CD4-positive, alpha-beta memory T cell (primary cell): ENCODE results near the gene PNMA8C. TPM values are rescaled to one million over a fixed set of nuclear protein-coding genes. Genes with fewer than 3 reads are reported as not detected.

ENCODE experiments used
- CTCF ChIA-PET: fragments of 350-600 bp; sonication (Branson Sonifier 250); formaldehyde crosslinking; loops from one replicate; lab custom pipeline; 2021; ENCODE audit warnings: inconsistent platforms; ENCODE audit not compliant: partially characterized antibody; lab: Charles Lee
- POLR2A ChIA-PET: fragments of 350-600 bp; sonication (Branson Sonifier 250); formaldehyde crosslinking; loops from one replicate; lab custom pipeline; 2021; ENCODE audit not compliant: partially characterized antibody; lab: Charles Lee
- DNase-seq, 5 donors: peaks; one replicate each; pipeline versions ENCODE4 v3.0.0 to v3.0.0-alpha.2; 2020 to 2022; ENCODE audit warnings: mixed read lengths in 1 of 5
- H3K27ac ChIP-seq: one replicate; pipeline ENCODE4 v1.7.0; 2013; ENCODE audit warnings: low read depth, low read length
- H3K27me3 ChIP-seq: 2 replicates; pipeline ENCODE4 v1.7.0; 2013; ENCODE audit warnings: mild to moderate bottlenecking, low read length, moderate library complexity; ENCODE audit not compliant: insufficient read depth
- H3K36me3 ChIP-seq: 2 replicates; pipeline ENCODE4 v1.7.0; 2013; ENCODE audit warnings: mild to moderate bottlenecking, low read length, moderate library complexity; ENCODE audit not compliant: insufficient read depth
- H3K4me1 ChIP-seq: 2 replicates; pipeline ENCODE4 v1.7.0; 2013; ENCODE audit warnings: mild to moderate bottlenecking, low read length, moderate library complexity; ENCODE audit not compliant: insufficient read depth
- H3K4me3 ChIP-seq, 2 donors: one replicate each; pipeline ENCODE4 v1.7.0; 2013; ENCODE audit warnings: low read length in 2 of 2, mild to moderate bottlenecking in 1 of 2
- H3K9me3 ChIP-seq, 2 donors: one replicate each; pipeline ENCODE4 v1.7.0; 2013; ENCODE audit warnings: low read length in 2 of 2, control low read depth in 1 of 2; ENCODE audit not compliant: control insufficient read depth in 1 of 2
- H3K27ac Mint-ChIP-seq, 7 donors: one replicate each; pipeline ENCODE4 v1.8.0; 2020 to 2021; ENCODE audit warnings: mixed read lengths in 7 of 7, mild to moderate bottlenecking in 6 of 7, inconsistent platforms in 3 of 7, moderate library complexity in 3 of 7
- H3K27me3 Mint-ChIP-seq, 2 donors: one replicate each; pipeline ENCODE4 v1.8.0; 2020 to 2021; ENCODE audit warnings: mixed read lengths in 2 of 2
- H3K36me3 Mint-ChIP-seq, 2 donors: one replicate each; pipeline ENCODE4 v1.8.0; 2020 to 2021; ENCODE audit warnings: mixed read lengths in 2 of 2, inconsistent platforms in 1 of 2, mild to moderate bottlenecking in 1 of 2
- H3K4me1 Mint-ChIP-seq, 4 donors: one replicate each; pipeline ENCODE4 v1.8.0; 2020 to 2021; ENCODE audit warnings: mixed read lengths in 4 of 4, mild to moderate bottlenecking in 1 of 4
- H3K4me3 Mint-ChIP-seq, 8 donors: one replicate each; pipeline ENCODE4 v1.8.0; 2020 to 2021; ENCODE audit warnings: mixed read lengths in 8 of 8, mild to moderate bottlenecking in 7 of 8, moderate library complexity in 6 of 8, inconsistent platforms in 3 of 8
- H3K9me3 Mint-ChIP-seq, 8 donors: one replicate each; pipeline ENCODE4 v1.8.0; 2020 to 2021; ENCODE audit warnings: mixed read lengths in 8 of 8, mild to moderate bottlenecking in 5 of 8, inconsistent platforms in 3 of 8, moderate library complexity in 1 of 8
- intact Hi-C: fragments of 100-400 bp; cut with micrococcal nuclease; formaldehyde crosslinking; loops from one replicate; pipeline ENCODE4 v1.15.1; 2023
- polyA plus RNA-seq, 2 donors: library from polyadenylated mRNA; unstranded; fragments of 300-500 nt; fragmentation: Illumina TruSeq; gene quantifications; one replicate each; pipeline ENCODE4 v1.2.3, GENCODE V29; 2021
- total RNA-seq, 2 experiments: library from RNA; stranded (reverse); gene quantifications; one replicate each; pipeline ENCODE4 v1.2.3, GENCODE V29; 2021

Gene PNMA8C
- total and polyA plus RNA-seq, 4 experiments from 2014 or later, result not detected

DNA sequence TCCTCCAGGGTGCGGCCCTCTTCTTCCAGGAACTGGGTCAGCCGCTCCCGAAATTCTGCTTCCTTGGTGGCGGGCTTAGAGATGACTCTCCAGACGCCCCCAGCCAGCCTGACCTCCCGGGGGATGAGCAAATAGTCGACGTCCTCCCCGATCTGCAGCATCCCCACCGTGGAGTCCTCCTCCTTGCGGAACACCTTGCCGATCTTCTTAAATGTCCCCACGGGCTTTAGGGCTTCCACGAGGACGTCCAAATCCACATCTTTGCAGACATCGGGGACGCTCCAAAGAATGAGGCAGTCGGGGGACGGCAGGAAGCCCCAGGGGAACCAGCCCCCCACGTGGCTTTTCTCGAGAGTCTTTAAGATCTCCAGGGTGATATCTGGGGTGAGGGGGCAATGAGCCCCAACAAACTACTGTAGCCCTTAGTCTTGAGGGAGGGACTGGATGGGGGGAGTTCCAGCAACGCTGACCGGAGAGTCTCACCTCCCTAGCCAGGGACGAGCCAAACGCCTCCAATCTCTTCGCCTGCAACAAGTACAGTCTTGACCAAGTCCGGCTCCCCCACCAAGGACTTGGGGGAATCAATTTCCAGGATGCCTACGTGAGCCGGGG is 16.0 kb downstream of the PNMA8C start:
- no peak overlapping the region for H3K27ac ChIP-seq
- H3K9me3 ChIP-seq, result no peaks in the 10 kb centered on the region
- H3K27me3 ChIP-seq, result peaks cover 15% of the 10 kb centered on the region
- no peak overlapping the region for H3K4me3 Mint-ChIP-seq
- no peak for DNase-seq
- no peak overlapping the region for H3K4me3 ChIP-seq
- H3K4me1 Mint-ChIP-seq, result peaks cover 4 to 14% (median 11%) of the 10 kb centered on the region in 4 donors
- H3K36me3 ChIP-seq, result no peaks in the 10 kb centered on the region
- H3K27me3 Mint-ChIP-seq, result peaks cover 39 to 53% of the 10 kb centered on the region in 2 donors
- intact Hi-C loops, result no loop called here
- ChIA-PET CTCF (no interaction called here), POLR2A (no interaction called here)
- H3K9me3 Mint-ChIP-seq, result peaks cover 0 to 1% (median 0%) of the 10 kb centered on the region in 8 donors
- peak overlapping the region in 1 of 7 donors; percentile 55 for H3K27ac Mint-ChIP-seq
- H3K36me3 Mint-ChIP-seq, result no peaks in the 10 kb centered on the region
- H3K4me1 ChIP-seq, result peaks cover 7% of the 10 kb centered on the region

DNA sequence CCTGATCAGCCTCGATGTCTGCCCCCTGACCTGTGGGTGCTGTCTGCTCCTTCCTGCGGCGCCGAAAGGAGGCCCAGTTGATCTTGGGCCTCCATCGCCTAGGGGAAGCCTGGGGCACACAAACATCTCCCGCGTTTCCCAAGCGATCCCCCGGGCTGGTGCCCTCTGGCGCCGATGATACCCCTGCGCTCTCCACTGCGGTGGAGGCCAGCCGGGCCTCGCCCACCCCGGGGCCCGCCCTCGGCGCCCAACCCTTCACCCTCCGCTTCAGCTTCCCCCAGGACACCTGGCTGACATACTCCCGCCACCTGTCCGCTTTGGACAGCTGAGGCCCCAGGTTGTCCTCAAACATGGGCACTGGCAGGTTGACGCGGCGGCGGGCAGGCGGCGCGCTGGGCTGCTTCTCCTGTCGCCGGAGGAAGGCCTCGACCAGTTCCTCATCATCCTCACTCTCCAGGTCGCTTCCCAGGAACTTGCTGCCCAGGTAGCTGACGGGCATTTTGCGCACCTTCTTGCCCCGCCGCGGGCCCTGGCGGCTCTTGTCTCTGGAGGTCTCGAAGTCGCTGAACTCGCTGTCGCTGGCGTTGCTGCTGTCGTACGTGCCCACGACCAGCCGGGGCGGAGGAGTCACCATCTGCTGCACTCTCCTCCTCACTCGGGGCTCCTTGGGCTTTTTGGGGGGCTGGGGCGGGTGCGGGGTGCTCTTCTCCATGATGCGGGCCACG is 16.6 kb downstream of the PNMA8C start:
- POLR2A ChIA-PET, result no interaction called here
- CTCF ChIA-PET, result interaction anchor here (1.1 kb wide), 1 partner anchor 10 kb away, joined by 3 read pairs; no protein-coding TSS in a partner anchor
- intact Hi-C loops, result no loop called here

DNA sequence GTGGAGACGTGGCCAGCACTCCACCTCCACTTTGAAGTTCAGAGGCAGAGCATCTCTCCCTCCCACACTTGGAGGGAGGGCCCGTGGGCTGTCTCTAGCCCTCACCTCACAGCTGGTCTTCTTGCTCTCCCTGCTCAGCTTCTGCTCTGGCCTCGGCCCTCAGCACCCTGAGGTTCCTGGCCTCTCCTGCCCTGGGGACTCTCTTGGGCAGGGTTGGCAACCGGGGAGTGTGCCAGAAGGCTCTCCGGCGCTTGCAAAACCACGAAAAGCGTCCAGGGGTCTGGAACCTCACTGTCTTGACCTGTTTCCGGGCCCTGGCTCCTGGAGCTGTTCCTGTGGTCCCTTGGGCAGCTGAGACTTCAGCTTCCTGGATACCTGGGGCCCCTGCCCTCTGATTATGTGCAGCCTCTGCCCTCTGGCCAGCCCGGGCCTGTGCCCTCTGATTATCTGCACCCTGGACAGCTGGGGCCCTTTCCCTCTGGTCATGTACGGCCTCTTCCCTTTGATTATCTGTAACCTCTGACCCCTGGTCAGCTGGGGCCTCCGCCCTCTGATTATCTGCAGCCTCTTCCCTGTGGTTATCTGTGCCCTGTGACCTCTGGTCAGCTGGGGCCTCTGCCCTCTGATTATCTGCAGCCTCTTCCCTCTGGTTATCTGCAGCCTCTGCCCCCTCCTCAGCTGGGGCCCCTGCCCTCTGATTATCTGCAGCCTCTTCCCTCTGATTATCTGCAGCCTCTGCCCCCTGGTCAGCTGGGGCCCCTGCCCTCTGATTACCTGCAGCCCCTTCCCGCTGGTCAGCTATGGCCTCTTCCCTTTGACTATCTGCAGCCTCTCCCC is 17.4 kb downstream of the PNMA8C start:
- no peak overlapping the region for H3K4me3 ChIP-seq
- Mint-ChIP-seq H3K27ac (peak overlapping the region in 1 of 7 donors; percentile 59), H3K4me3 (no peak overlapping the region), H3K4me1 (peaks cover 4 to 15% (median 12%) of the 10 kb centered on the region in 4 donors), H3K9me3 (no peaks in the 10 kb centered on the region), H3K27me3 (peaks cover 49 to 56% of the 10 kb centered on the region in 2 donors), H3K36me3 (no peaks in the 10 kb centered on the region)
- no peak for DNase-seq
- H3K4me1 ChIP-seq, result peaks cover 3% of the 10 kb centered on the region
- no peaks in the 10 kb centered on the region for H3K36me3 ChIP-seq
- no peaks in the 10 kb centered on the region for H3K9me3 ChIP-seq
- ChIA-PET CTCF (interaction anchor here (1.1 kb wide), 1 partner anchor 9 kb away, joined by 3 read pairs; no protein-coding TSS in a partner anchor), POLR2A (no interaction called here)
- H3K27ac ChIP-seq, result no peak overlapping the region
- intact Hi-C loops, result no loop called here
- H3K27me3 ChIP-seq, result peaks cover 15% of the 10 kb centered on the region

More for the DNA sequence above, 16.6 kb downstream of the PNMA8C start:
- Histone ChIP-seq H3K27me3 (peaks cover 15% of the 10 kb centered on the region), H3K9me3 (no peaks in the 10 kb centered on the region), H3K4me1 (peaks cover 7% of the 10 kb centered on the region), H3K36me3 (no peaks in the 10 kb centered on the region), H3K4me3 (no peak overlapping the region), H3K27ac (no peak overlapping the region)
- H3K27me3 Mint-ChIP-seq, result peaks cover 44 to 54% of the 10 kb centered on the region in 2 donors
- no peak overlapping the region for H3K4me3 Mint-ChIP-seq
- peaks cover 4 to 15% (median 12%) of the 10 kb centered on the region in 4 donors for H3K4me1 Mint-ChIP-seq
- H3K9me3 Mint-ChIP-seq, result peaks cover 0 to 1% (median 0%) of the 10 kb centered on the region in 8 donors
- DNase-seq, result no peak
- no peaks in the 10 kb centered on the region for H3K36me3 Mint-ChIP-seq
- no peak overlapping the region for H3K27ac Mint-ChIP-seq

DNA sequence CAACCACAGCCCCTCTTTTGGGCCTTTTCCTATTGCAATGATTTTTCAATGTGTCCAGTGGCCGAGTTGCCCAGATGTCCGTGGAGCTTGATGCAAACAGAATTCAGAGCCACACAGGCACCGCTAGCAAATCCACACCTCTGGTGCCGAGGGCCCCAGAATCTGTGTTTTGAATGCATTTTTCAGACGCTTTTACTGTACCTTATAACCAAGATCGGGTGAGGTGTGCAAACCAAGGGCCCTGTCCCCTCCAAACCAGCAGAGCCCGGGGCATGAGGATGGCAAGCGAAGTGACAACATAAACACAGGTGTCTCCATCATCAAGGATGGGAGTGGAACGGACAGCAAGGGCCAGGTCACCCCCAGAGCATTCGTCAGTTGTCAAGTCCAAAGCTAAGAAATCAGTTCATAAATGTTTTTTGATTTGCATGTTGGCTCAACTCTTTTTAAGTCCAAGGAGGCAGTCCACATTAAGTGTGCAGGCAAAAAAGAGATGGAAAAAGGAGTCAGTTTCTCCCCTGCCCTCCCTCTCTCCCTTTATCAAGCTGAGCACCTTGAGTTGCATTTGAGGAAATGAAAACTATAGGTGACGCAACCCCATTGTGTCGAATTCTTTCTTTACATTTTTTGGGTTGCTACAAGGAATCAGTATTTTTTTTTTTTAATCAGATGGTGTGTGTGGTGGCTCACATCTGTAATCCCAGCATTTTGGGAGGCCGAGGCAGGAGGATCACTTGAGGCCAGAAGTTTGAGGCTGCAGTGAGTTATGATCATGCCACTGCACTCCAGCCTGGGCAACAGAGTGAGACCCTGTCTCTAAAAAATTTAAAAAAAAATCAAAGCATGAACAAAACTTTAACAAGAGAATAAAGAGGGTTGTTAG is 18.3 kb downstream of the PNMA8C start:
- no peak overlapping the region for H3K27ac Mint-ChIP-seq
- no peak overlapping the region for H3K27ac ChIP-seq
- POLR2A ChIA-PET, result no interaction called here
- no peaks in the 10 kb centered on the region for H3K9me3 Mint-ChIP-seq
- no peak overlapping the region for H3K4me3 Mint-ChIP-seq
- no peaks in the 10 kb centered on the region for H3K36me3 ChIP-seq
- intact Hi-C loops, result no loop called here
- no peaks in the 10 kb centered on the region for H3K9me3 ChIP-seq
- CTCF ChIA-PET, result no interaction called here
- H3K27me3 ChIP-seq, result peaks cover 20% of the 10 kb centered on the region
- DNase-seq, result no peak
- H3K4me3 ChIP-seq, result no peak overlapping the region
- H3K4me1 ChIP-seq, result no peaks in the 10 kb centered on the region
- peaks cover 4 to 13% (median 9%) of the 10 kb centered on the region in 4 donors for H3K4me1 Mint-ChIP-seq
- H3K27me3 Mint-ChIP-seq, result peaks cover 52 to 53% of the 10 kb centered on the region in 2 donors
- H3K36me3 Mint-ChIP-seq, result no peaks in the 10 kb centered on the region

DNA sequence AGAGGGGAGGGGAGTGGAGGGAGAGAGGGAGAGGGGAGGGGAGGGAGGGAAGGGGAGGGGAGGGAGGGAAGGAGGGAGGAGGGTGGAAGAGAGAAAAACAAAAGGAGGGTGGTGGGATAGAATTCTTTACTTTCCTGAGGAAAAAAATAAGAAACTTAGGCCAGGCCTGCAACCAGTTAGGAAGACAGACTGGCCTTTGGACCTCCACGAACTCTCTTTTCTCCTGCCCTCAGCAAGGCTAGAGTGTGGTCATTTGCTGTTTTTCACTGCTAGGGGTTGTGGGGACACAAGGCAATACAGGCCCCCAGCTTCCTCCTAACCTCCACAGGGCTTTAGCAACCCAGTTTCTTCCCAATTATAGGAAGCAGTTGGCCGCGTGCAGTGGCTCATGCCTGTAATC is 19.5 kb downstream of the PNMA8C start:
- no peak overlapping the region for H3K27ac ChIP-seq
- no peaks in the 10 kb centered on the region for H3K36me3 ChIP-seq
- no peak overlapping the region for H3K4me3 ChIP-seq
- POLR2A ChIA-PET, result no interaction called here
- H3K4me3 Mint-ChIP-seq, result no peak overlapping the region
- peaks cover 25% of the 10 kb centered on the region for H3K27me3 ChIP-seq
- no peak for DNase-seq
- H3K9me3 ChIP-seq, result no peaks in the 10 kb centered on the region
- peaks cover 8 to 18% (median 16%) of the 10 kb centered on the region in 4 donors for H3K4me1 Mint-ChIP-seq
- no peak overlapping the region for H3K27ac Mint-ChIP-seq
- CTCF ChIA-PET, result no interaction called here
- intact Hi-C loops, result no loop called here
- H3K9me3 Mint-ChIP-seq, result no peaks in the 10 kb centered on the region
- H3K36me3 Mint-ChIP-seq, result no peaks in the 10 kb centered on the region
- H3K4me1 ChIP-seq, result peaks cover 8% of the 10 kb centered on the region
- H3K27me3 Mint-ChIP-seq, result peaks cover 55 to 59% of the 10 kb centered on the region in 2 donors

DNA sequence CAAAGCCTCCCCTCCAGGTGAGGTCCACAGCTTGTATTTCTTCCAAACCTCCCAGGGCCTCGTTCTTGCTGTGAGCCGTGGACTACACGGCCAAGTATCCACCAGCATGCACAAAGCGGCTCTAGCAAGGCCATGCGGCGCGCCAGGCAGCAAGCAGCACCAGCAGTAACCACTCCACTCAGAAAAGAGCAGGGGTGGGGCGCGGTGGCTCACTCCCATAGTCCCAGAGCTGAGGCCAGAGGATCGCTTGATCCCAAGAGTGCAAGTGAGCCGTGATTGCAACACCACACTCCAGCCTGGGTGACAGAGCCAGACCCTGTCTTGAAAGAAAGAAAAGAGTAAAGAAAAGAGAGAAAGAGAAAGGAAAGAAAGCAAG is 20.1 kb downstream of the PNMA8C start:
- peaks cover 54 to 62% of the 10 kb centered on the region in 2 donors for H3K27me3 Mint-ChIP-seq
- ChIA-PET POLR2A (no interaction called here), CTCF (interaction anchor here (1.2 to 1.6 kb wide), 2 partner anchors 11 to 13 kb away, joined by 3 read pairs; no protein-coding TSS in a partner anchor)
- H3K36me3 Mint-ChIP-seq, result no peaks in the 10 kb centered on the region
- H3K27ac Mint-ChIP-seq, result no peak overlapping the region
- H3K9me3 Mint-ChIP-seq, result no peaks in the 10 kb centered on the region
- peaks cover 9 to 23% (median 21%) of the 10 kb centered on the region in 4 donors for H3K4me1 Mint-ChIP-seq
- no peak overlapping the region for H3K4me3 ChIP-seq
- H3K27me3 ChIP-seq, result peaks cover 30% of the 10 kb centered on the region
- no peaks in the 10 kb centered on the region for H3K36me3 ChIP-seq
- intact Hi-C loops, result no loop called here
- no peak overlapping the region for H3K4me3 Mint-ChIP-seq
- H3K9me3 ChIP-seq, result no peaks in the 10 kb centered on the region
- DNase-seq, result no peak
- no peak overlapping the region for H3K27ac ChIP-seq
- peaks cover 14% of the 10 kb centered on the region for H3K4me1 ChIP-seq
